ENCODE measurements around the gene SPAG9. TPM values are rescaled to one million over a fixed set of nuclear protein-coding genes. Genes with fewer than 3 reads are reported as not detected.

The SPAG9 gene
- total and polyA plus RNA-seq, 2 of the 8 experiments (the other 6 are each of a cell fraction or from before 2014, with no cell fraction given), result 9.8 to 63.8 TPM

GRCh38 chr17:50961282-50962220, 159.1 kb downstream of the SPAG9 start (continued):
- TF ChIP-seq SRF (IDR thresholded peaks at IDR 0.05; ENCODE audit: low read depth, low read length), result no peak

Data from H1 (cell line).